NAMALWA (cell line): ENCODE measurements around the gene TIMP3.
"Not testable (repeated sequence)": the region's sequence is repeated elsewhere in the genome, so short reads cannot be mapped to it uniquely, and the experiment has no call there.

ENCODE experiments used
- DNase-seq: peaks from one replicate; pipeline ENCODE4 v3.0.0-alpha.2; 2015; ENCODE audit warnings: low spot score

The TIMP3 gene

GRCh38 chr22:32855045-32855756 is 53.7 kb downstream of the TIMP3 start:
- no peak for DNase-seq

- DNase-seq: no peak
These were observed 56.7 kb downstream of the TIMP3 start for GRCh38 chr22:32858121-32858703.

GRCh38 chr22:32858957-32859356 is 57.5 kb downstream of the TIMP3 start:
- DNase-seq: no peak

- DNase-seq: no peak
These were observed 58.2 kb downstream of the TIMP3 start for GRCh38 chr22:32859743-32860142.

GRCh38 chr22:32861330-32861729 is 59.8 kb downstream of the TIMP3 start:
- DNase-seq: no peak

GRCh38 chr22:32862083-32862482 is 60.6 kb downstream of the TIMP3 start:
- no peak for DNase-seq

GRCh38 chr22:32862936-32863661 is 61.6 kb downstream of the TIMP3 start:
- DNase-seq: no peak

GRCh38 chr22:32864041-32864440 is 62.5 kb downstream of the TIMP3 start:
- DNase-seq: no peak

GRCh38 chr22:32864596-32864995 is 63.1 kb downstream of the TIMP3 start:
- DNase-seq: no peak

GRCh38 chr22:32866953-32867352 is 65.4 kb downstream of the TIMP3 start:
- no peak for DNase-seq

GRCh38 chr22:32868946-32869345 is 67.4 kb downstream of the TIMP3 start:
- no peak for DNase-seq

GRCh38 chr22:32870474-32870873 is 69.0 kb downstream of the TIMP3 start:
- DNase-seq: no peak

- not testable (repeated sequence) for DNase-seq
These were observed 72.1 kb downstream of the TIMP3 start for GRCh38 chr22:32873604-32874003.

GRCh38 chr22:32874385-32874784 is 72.9 kb downstream of the TIMP3 start:
- DNase-seq: no peak

GRCh38 chr22:32874976-32875375 is 73.5 kb downstream of the TIMP3 start:
- no peak for DNase-seq

- DNase-seq: no peak
These were observed 75.0 kb downstream of the TIMP3 start for GRCh38 chr22:32876516-32876915.

GRCh38 chr22:32877196-32877595 is 75.7 kb downstream of the TIMP3 start:
- DNase-seq: no peak

- DNase-seq: no peak
These were observed 78.0 kb downstream of the TIMP3 start for GRCh38 chr22:32879550-32879949.

GRCh38 chr22:32880061-32880460 is 78.6 kb downstream of the TIMP3 start:
- no peak for DNase-seq

GRCh38 chr22:32880505-32880892 is 79.0 kb downstream of the TIMP3 start:
- DNase-seq: no peak

- DNase-seq: no peak
These were observed 79.5 kb downstream of the TIMP3 start for GRCh38 chr22:32880893-32881596.

GRCh38 chr22:32882360-32882755 is 80.9 kb downstream of the TIMP3 start:
- no peak for DNase-seq
